CD8-positive, alpha-beta memory T cell (primary cell): Measurements from ENCODE around the gene EPB41L4A. TPM values are rescaled to one million over a fixed set of nuclear protein-coding genes. Genes with fewer than 3 reads are reported as not detected.

Experiments
- CTCF ChIA-PET: fragments of 350-600 bp; sonication (Branson Sonifier 250); formaldehyde crosslinking; loops from one replicate; lab custom pipeline; 2021; ENCODE audit warnings: antibody characterized with exemption; lab: Charles Lee
- POLR2A ChIA-PET: fragments of 350-600 bp; sonication (Branson Sonifier 250); formaldehyde crosslinking; loops from one replicate; lab custom pipeline; 2021; ENCODE audit warnings: antibody characterized with exemption; lab: Charles Lee
- DNase-seq, 5 donors: peaks; one replicate each; pipeline versions ENCODE4 v3.0.0 to v3.0.0-alpha.2; 2020 to 2022; ENCODE audit warnings: mixed read lengths in 1 of 5
- H3K27ac ChIP-seq: one replicate; pipeline ENCODE4 v1.7.0; 2013; ENCODE audit warnings: low read depth, mild to moderate bottlenecking, low read length, moderate library complexity
- H3K27me3 ChIP-seq: 2 replicates; pipeline ENCODE4 v1.7.0; 2013; ENCODE audit warnings: low read length, mild to moderate bottlenecking; ENCODE audit not compliant: insufficient read depth, poor library complexity, severe bottlenecking
- H3K36me3 ChIP-seq: 2 replicates; pipeline ENCODE4 v1.7.0; 2013; ENCODE audit warnings: mild to moderate bottlenecking, low read length, moderate library complexity; ENCODE audit not compliant: insufficient read depth
- H3K4me1 ChIP-seq: 2 replicates; pipeline ENCODE4 v1.7.0; 2013; ENCODE audit warnings: mild to moderate bottlenecking, low read length, moderate library complexity; ENCODE audit not compliant: insufficient read depth
- H3K4me3 ChIP-seq: 2 replicates; pipeline ENCODE4 v1.7.0; 2013; ENCODE audit warnings: mild to moderate bottlenecking, low read length
- H3K9me3 ChIP-seq: 2 replicates; pipeline ENCODE4 v1.7.0; 2013; ENCODE audit warnings: mild to moderate bottlenecking, low read length
- H3K27ac Mint-ChIP-seq, 8 donors: one replicate each; pipeline ENCODE4 v1.8.0; 2020 to 2021; ENCODE audit warnings: mixed read lengths in 8 of 8, mild to moderate bottlenecking in 6 of 8, inconsistent platforms in 3 of 8, moderate library complexity in 3 of 8
- H3K27me3 Mint-ChIP-seq, 2 donors: one replicate each; pipeline ENCODE4 v1.8.0; 2020 to 2021; ENCODE audit warnings: mixed read lengths in 2 of 2, mild to moderate bottlenecking in 1 of 2, moderate library complexity in 1 of 2
- H3K36me3 Mint-ChIP-seq, 3 donors: one replicate each; pipeline ENCODE4 v1.8.0; 2020 to 2021; ENCODE audit warnings: mixed read lengths in 3 of 3, inconsistent platforms in 1 of 3, mild to moderate bottlenecking in 1 of 3
- H3K4me1 Mint-ChIP-seq, 3 donors: one replicate each; pipeline ENCODE4 v1.8.0; 2020 to 2021; ENCODE audit warnings: mixed read lengths in 3 of 3, inconsistent platforms in 1 of 3, mild to moderate bottlenecking in 1 of 3
- H3K4me3 Mint-ChIP-seq, 7 donors: one replicate each; pipeline ENCODE4 v1.8.0; 2020 to 2021; ENCODE audit warnings: mixed read lengths in 7 of 7, mild to moderate bottlenecking in 6 of 7, moderate library complexity in 4 of 7, inconsistent platforms in 2 of 7
- H3K9me3 Mint-ChIP-seq, 5 donors: one replicate each; pipeline ENCODE4 v1.8.0; 2020 to 2022; ENCODE audit warnings: mixed read lengths in 5 of 5, mild to moderate bottlenecking in 3 of 5, moderate library complexity in 2 of 5, inconsistent platforms in 1 of 5
- polyA plus RNA-seq: library from polyadenylated mRNA; unstranded; fragments of 300-500 nt; fragmentation: Illumina TruSeq; gene quantifications from one replicate; pipeline ENCODE4 v1.2.3, GENCODE V29; 2021
- total RNA-seq, 2 experiments: library from RNA; stranded (reverse); gene quantifications; one replicate each; pipeline ENCODE4 v1.2.3, GENCODE V29; 2021

EPB41L4A gene
- total and polyA plus RNA-seq, 3 experiments from 2014 or later: 0.04 to 0.45 (median 0.31) TPM

GRCh38 chr5:112290691-112291090 lies 128.4 kb downstream of the EPB41L4A start:
- no peaks in the 10 kb centered on the region for H3K36me3 Mint-ChIP-seq
- ChIA-PET CTCF (no interaction called here), POLR2A (no interaction called here)
- H3K27ac ChIP-seq: no peak overlapping the region
- H3K9me3 ChIP-seq: no peaks in the 10 kb centered on the region
- no peak overlapping the region for H3K4me3 Mint-ChIP-seq
- H3K27me3 ChIP-seq: no peaks in the 10 kb centered on the region
- peaks cover 0 to 3% of the 10 kb centered on the region in 2 donors for H3K27me3 Mint-ChIP-seq
- H3K9me3 Mint-ChIP-seq: no peaks in the 10 kb centered on the region
- DNase-seq: no peak
- H3K4me1 Mint-ChIP-seq: no peaks in the 10 kb centered on the region
- H3K4me1 ChIP-seq: no peaks in the 10 kb centered on the region
- peak overlapping the region in 1 of 8 donors; percentile 11 for H3K27ac Mint-ChIP-seq
- no peaks in the 10 kb centered on the region for H3K36me3 ChIP-seq
- no peak overlapping the region for H3K4me3 ChIP-seq

GRCh38 chr5:112289465-112289864 lies 129.6 kb downstream of the EPB41L4A start:
- Histone ChIP-seq H3K4me3 (no peak overlapping the region), H3K4me1 (no peaks in the 10 kb centered on the region), H3K9me3 (no peaks in the 10 kb centered on the region), H3K36me3 (no peaks in the 10 kb centered on the region), H3K27ac (no peak overlapping the region), H3K27me3 (no peaks in the 10 kb centered on the region)
- Mint-ChIP-seq H3K9me3 (no peaks in the 10 kb centered on the region), H3K36me3 (no peaks in the 10 kb centered on the region), H3K27me3 (peaks cover 0 to 3% of the 10 kb centered on the region in 2 donors), H3K4me1 (no peaks in the 10 kb centered on the region), H3K4me3 (no peak overlapping the region), H3K27ac (no peak overlapping the region)
- ChIA-PET CTCF (no interaction called here), POLR2A (no interaction called here)
- DNase-seq: no peak

GRCh38 chr5:112283943-112284929 lies 134.8 kb downstream of the EPB41L4A start:
- peaks cover 3 to 5% of the 10 kb centered on the region in 2 donors for H3K27me3 Mint-ChIP-seq
- Histone ChIP-seq H3K4me3 (no peak overlapping the region), H3K4me1 (no peaks in the 10 kb centered on the region), H3K27me3 (no peaks in the 10 kb centered on the region), H3K9me3 (no peaks in the 10 kb centered on the region), H3K36me3 (no peaks in the 10 kb centered on the region), H3K27ac (no peak overlapping the region)
- no peaks in the 10 kb centered on the region for H3K36me3 Mint-ChIP-seq
- ChIA-PET POLR2A (no interaction called here), CTCF (no interaction called here)
- H3K4me1 Mint-ChIP-seq: no peaks in the 10 kb centered on the region
- no peak overlapping the region for H3K4me3 Mint-ChIP-seq
- H3K27ac Mint-ChIP-seq: peak overlapping the region in 1 of 8 donors; percentile 9
- no peak for DNase-seq
- H3K9me3 Mint-ChIP-seq: no peaks in the 10 kb centered on the region

- no peaks in the 10 kb centered on the region for H3K4me1 ChIP-seq
- Mint-ChIP-seq H3K27me3 (peaks cover 3 to 5% of the 10 kb centered on the region in 2 donors), H3K4me3 (no peak overlapping the region), H3K4me1 (no peaks in the 10 kb centered on the region), H3K27ac (no peak overlapping the region), H3K36me3 (no peaks in the 10 kb centered on the region), H3K9me3 (no peaks in the 10 kb centered on the region)
- ChIA-PET CTCF (no interaction called here), POLR2A (no interaction called here)
- no peaks in the 10 kb centered on the region for H3K27me3 ChIP-seq
- no peak for DNase-seq
- H3K9me3 ChIP-seq: no peaks in the 10 kb centered on the region
- H3K36me3 ChIP-seq: no peaks in the 10 kb centered on the region
- H3K4me3 ChIP-seq: no peak overlapping the region
- no peak overlapping the region for H3K27ac ChIP-seq
These were observed 136.0 kb downstream of the EPB41L4A start for GRCh38 chr5:112283034-112283582.

- no peaks in the 10 kb centered on the region for H3K9me3 ChIP-seq
- no peaks in the 10 kb centered on the region for H3K4me1 ChIP-seq
- no peaks in the 10 kb centered on the region for H3K9me3 Mint-ChIP-seq
- peaks cover 3 to 7% of the 10 kb centered on the region in 2 donors for H3K27me3 Mint-ChIP-seq
- ChIA-PET CTCF (no interaction called here), POLR2A (no interaction called here)
- no peaks in the 10 kb centered on the region for H3K27me3 ChIP-seq
- H3K36me3 Mint-ChIP-seq: no peaks in the 10 kb centered on the region
- no peaks in the 10 kb centered on the region for H3K4me1 Mint-ChIP-seq
- no peak overlapping the region for H3K27ac ChIP-seq
- no peak overlapping the region for H3K27ac Mint-ChIP-seq
- H3K36me3 ChIP-seq: no peaks in the 10 kb centered on the region
- DNase-seq: no peak
- H3K4me3 Mint-ChIP-seq: no peak overlapping the region
- H3K4me3 ChIP-seq: no peak overlapping the region
These were observed 140.0 kb downstream of the EPB41L4A start for GRCh38 chr5:112279082-112279481.

GRCh38 chr5:112276991-112277390 lies 142.1 kb downstream of the EPB41L4A start:
- no peak overlapping the region for H3K27ac ChIP-seq
- no peak overlapping the region for H3K4me3 Mint-ChIP-seq
- H3K4me3 ChIP-seq: no peak overlapping the region
- CTCF ChIA-PET: no interaction called here
- no peak overlapping the region for H3K27ac Mint-ChIP-seq
- H3K27me3 Mint-ChIP-seq: peaks cover 0 to 3% of the 10 kb centered on the region in 2 donors
- DNase-seq: no peak
- H3K9me3 Mint-ChIP-seq: no peaks in the 10 kb centered on the region
- no peaks in the 10 kb centered on the region for H3K27me3 ChIP-seq
- no peaks in the 10 kb centered on the region for H3K4me1 Mint-ChIP-seq
- H3K4me1 ChIP-seq: no peaks in the 10 kb centered on the region
- H3K36me3 ChIP-seq: no peaks in the 10 kb centered on the region
- POLR2A ChIA-PET: no interaction called here
- H3K36me3 Mint-ChIP-seq: no peaks in the 10 kb centered on the region
- no peaks in the 10 kb centered on the region for H3K9me3 ChIP-seq

- H3K4me3 Mint-ChIP-seq: no peak overlapping the region
- Histone ChIP-seq H3K27ac (no peak overlapping the region), H3K4me1 (no peaks in the 10 kb centered on the region), H3K36me3 (no peaks in the 10 kb centered on the region), H3K4me3 (no peak overlapping the region), H3K9me3 (no peaks in the 10 kb centered on the region), H3K27me3 (no peaks in the 10 kb centered on the region)
- no peaks in the 10 kb centered on the region for H3K36me3 Mint-ChIP-seq
- H3K9me3 Mint-ChIP-seq: no peaks in the 10 kb centered on the region
- no peak for DNase-seq
- H3K27ac Mint-ChIP-seq: no peak overlapping the region
- peaks cover 0 to 3% of the 10 kb centered on the region in 2 donors for H3K27me3 Mint-ChIP-seq
- CTCF ChIA-PET: no interaction called here
- POLR2A ChIA-PET: no interaction called here
- H3K4me1 Mint-ChIP-seq: no peaks in the 10 kb centered on the region
These were observed 143.4 kb downstream of the EPB41L4A start for GRCh38 chr5:112275671-112276070.
